Stimulated activated CD4-positive, alpha-beta T cell treated with anti-CD3 and anti-CD28 coated beads, Interleukin-4, amount 100 ng/mL, for 24 hours (primary cell): ENCODE measurements around the gene MTNR1B.

ENCODE experiments used
- DNase-seq: peaks from one replicate; pipeline ENCODE4 v3.0.0-alpha.2; 2020

MTNR1B gene

DNA sequence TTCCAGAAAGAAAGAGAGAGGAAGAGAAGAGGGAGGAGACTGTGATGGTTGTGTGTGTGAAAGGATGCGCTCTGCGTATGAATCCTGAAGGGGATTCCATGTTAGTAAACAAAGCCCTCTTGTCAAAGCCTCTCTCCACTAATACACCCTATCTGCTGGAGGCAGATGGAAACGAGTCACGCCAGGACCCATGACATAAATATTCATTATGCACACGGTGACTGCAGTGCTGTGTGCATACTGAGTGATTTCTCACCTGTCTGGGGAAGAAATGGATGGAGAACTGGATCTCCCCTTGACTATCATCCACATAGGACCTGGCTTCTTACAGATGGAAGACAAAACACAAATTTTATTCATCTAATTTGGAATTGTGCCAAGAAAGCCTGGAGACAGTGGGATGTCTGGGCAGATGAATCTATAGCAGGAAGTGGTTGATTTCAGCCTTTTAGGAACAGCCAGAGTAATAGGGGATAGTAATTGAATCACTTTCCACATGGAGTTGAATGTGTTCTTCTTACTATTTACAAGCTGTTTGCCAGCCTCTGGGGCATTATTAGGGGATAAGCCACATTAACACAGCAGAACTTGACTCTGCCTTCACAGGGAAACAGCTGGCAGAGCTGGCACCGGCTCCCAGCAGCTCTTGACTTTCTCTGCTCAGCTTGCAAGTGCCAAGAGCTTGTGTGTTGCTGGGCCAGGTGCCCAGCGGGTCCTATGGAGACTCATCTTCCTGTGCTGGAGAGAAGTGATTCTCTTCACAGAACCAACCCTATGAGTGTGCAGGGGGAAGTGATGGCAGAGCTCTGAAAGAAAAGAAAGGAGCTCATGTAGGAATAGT lies 9.0 kb downstream of the MTNR1B start:
- DNase-seq = no peak

DNA sequence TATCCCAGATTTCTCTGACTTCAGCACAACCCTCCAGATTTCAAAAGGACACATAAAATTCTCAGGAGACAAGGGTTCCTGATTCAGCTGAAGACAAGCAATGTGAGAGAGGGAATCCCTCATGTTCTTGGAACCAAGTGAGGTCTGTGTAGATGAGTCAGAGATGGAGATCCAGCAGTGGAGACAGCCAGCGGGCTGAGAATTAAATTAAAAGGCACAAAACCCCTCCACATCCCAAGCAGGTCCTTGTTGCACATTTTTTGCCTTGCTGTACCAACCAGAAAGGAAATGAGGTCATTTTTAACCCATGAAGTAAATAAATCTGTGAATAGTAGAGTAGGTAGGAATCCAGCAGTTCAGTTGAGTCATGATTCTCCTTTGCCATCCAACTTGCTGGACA lies 9.7 kb downstream of the MTNR1B start:
- DNase-seq = no peak

DNA sequence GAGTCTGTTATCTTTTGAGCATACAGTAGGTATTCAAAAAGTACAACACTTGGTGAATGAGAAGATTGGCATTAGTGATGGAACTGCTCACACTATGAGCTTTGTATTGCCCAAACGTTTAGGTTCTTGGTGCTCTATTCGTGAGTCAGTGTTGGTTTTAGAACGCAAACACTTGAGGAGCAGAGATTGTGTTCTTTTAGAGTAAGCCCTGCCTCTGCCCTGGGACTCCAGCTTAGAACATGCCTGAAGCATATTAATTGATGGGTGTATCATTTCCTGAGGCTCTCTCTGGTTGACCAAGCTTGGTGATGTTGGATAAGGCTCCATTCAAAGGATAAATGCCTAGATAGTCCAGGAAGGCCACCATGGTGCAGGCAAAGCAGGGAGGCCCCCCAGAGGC lies 10.9 kb downstream of the MTNR1B start:
- DNase-seq = no peak

DNA sequence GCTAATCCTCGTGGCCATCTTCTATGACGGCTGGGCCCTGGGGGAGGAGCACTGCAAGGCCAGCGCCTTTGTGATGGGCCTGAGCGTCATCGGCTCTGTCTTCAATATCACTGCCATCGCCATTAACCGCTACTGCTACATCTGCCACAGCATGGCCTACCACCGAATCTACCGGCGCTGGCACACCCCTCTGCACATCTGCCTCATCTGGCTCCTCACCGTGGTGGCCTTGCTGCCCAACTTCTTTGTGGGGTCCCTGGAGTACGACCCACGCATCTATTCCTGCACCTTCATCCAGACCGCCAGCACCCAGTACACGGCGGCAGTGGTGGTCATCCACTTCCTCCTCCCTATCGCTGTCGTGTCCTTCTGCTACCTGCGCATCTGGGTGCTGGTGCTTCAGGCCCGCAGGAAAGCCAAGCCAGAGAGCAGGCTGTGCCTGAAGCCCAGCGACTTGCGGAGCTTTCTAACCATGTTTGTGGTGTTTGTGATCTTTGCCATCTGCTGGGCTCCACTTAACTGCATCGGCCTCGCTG lies 12.1 kb downstream of the MTNR1B start:
- no peak for DNase-seq

DNA sequence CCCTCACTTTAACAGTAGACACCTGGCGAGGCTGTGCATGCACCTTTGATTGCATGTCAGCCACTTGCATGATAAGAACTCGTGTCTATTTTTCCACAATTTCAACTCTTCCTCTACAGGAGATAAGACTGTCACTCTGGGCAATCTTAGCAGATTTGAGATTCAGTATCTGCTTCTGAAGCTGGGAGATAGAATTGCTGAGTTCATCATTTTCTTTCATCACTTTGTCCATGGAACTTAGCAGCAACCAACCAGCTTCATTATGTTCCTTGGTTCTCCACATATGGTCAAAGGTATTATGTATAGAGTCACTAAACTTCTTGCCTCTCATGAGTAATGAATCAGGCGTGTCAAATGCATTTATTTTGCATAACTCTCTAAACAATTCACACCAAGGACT lies 17.1 kb downstream of the MTNR1B start:
- DNase-seq = no peak

DNA sequence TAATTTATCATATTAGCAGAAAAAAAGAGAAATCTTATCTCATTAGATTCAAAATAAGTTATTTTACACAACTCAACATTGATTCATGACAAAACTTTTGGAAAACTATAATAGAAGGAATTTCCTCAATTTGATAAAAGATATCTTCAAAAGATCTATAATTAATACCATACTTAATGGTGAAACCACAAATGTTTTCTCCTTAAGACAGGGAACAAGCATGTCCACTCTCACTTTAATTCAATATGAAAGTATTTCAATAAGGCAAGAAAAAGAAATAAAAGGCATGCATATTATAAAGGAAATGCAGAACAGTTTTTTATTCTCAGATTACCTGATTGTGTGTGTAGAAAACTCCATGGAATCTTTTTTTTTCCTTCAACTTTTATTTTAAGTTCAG lies 23.6 kb downstream of the MTNR1B start:
- DNase-seq = no peak

DNA sequence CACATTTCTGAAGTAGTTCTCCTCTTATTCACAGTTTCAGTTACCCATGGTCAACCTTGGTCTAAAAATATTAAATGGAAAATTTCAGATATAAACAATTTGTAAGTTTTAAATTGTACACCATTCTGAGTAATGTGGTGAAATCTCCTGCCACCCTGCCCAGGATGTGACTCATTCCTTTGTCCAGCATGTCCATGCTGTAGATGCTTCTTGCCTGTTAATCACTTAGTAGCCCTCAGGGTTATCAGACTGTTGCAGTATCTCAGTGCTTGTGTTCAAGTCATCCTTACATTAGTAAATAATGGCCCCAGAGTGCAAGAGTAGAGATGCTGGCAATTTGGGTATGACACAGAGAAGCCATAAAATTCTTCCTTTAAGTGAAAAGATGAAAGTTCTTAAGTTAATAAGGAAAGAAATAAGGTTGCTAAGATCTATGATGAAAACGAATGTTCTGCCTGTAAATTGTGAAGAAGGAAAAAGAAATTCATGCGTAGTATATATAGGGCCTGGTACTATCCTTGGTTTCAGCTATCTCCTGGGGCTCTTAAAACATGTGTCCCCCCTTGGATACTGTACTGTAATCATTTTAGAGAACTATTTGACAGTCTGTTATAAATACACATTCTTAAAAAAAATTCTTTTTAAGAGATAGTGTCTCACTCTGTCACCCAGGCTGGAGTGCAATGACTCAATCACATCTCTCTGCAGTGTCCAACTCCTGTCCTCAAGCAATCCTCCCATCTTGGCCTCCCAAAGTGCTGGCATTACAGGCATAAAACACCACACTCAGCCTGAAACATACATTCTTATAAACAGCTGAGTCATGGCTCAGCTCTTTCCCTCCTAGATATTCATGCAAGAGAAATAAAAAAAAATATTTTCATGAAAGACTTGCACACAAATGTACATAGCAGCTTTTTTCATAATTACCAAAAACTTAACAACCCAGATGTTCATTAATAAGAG lies 31.3 kb downstream of the MTNR1B start:
- no peak for DNase-seq

DNA sequence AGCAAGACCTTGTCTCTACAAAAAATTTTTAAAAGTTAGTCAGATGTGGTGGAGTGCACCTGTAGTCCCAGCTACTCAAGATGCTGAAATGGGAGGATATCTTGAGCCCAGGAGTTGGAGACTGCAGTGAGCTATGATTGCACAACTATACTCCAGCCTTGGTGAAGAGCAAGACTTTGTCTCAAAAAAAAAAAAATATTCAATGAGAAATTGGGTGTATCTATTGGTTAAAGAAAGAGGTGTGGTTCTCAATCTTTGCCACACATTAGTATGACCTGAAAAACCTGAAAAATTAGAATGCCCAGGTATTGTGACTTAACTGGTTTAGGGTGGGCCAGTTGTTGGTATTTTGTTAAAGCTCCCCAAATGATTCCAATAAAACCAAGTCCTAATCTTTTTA lies 32.4 kb downstream of the MTNR1B start:
- DNase-seq = no peak

DNA sequence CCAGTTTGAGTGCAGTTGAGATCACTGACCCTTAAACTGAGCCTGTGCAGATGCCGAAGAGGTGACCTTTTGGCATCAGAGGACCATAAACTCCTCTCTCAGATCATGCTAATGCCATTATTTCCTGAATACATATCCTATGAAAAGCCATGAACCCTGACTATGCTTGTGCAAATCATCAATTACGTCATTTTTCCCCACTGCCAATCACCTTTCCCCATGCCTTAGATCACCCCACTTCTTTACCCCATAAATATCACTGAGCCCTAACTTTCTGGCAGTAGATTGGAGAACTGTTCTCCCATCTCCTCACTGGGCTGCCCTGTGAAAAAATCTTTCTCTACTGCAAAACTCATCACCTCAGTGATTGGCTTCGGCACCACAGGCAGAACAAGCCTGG lies 32.9 kb downstream of the MTNR1B start:
- no peak for DNase-seq

DNA sequence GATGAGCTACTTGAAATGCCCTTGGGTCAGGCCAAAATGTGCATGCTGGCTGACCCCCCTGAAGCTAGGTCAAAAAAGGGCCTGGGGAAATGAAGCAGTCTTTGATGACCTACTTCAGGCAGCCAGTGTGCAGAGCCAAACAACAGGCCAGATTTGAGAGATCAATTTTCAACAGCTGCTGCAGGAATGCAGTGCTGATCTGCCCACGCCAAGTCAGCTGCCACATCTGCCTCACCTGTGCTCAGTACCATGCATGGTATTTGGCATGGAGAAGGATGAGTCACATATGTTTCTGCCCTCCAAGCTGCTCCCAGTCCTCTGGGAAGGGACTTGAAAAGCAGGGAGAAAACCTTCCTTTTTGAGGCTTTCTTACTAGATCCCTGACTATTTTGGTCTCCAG lies 35.8 kb downstream of the MTNR1B start:
- no peak for DNase-seq

DNA sequence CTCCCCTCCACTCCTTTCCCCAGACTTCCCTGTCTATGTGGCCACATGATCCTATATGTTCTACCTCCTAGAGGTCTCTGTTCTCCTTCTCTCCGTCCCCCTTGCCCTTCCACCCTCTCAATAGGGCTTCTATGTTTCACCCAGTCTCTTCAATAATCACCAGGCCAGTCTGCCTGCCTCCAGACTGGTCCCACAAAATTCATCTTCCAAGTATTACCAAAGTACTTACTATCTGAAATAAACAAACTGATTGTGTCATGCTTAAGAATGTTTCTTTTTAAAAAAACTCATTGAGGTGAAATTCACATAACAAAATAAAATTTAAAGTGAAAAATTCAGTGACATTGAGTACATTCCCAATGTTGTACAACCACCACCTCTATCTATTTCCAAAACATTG lies 44.2 kb downstream of the MTNR1B start:
- DNase-seq = no peak

DNA sequence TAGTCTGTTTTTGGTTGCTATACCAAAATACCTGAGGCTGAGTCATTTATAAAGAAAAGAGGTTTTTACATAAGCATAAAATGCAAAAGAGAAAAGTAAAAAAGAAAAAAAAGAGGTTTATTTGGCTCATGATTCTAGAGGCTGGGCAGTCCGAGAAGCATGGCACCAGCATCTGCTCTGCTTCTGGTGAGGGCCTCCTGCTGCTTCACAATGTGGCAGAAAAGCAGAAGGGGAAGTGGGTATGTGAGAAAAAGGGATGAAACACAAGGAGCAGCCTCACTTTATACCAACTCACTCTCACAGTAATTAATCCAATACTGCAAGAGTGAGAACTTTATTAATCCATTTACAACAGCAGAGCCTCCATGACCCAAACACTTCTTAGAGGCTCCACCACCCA lies 47.1 kb downstream of the MTNR1B start:
- no peak for DNase-seq

DNA sequence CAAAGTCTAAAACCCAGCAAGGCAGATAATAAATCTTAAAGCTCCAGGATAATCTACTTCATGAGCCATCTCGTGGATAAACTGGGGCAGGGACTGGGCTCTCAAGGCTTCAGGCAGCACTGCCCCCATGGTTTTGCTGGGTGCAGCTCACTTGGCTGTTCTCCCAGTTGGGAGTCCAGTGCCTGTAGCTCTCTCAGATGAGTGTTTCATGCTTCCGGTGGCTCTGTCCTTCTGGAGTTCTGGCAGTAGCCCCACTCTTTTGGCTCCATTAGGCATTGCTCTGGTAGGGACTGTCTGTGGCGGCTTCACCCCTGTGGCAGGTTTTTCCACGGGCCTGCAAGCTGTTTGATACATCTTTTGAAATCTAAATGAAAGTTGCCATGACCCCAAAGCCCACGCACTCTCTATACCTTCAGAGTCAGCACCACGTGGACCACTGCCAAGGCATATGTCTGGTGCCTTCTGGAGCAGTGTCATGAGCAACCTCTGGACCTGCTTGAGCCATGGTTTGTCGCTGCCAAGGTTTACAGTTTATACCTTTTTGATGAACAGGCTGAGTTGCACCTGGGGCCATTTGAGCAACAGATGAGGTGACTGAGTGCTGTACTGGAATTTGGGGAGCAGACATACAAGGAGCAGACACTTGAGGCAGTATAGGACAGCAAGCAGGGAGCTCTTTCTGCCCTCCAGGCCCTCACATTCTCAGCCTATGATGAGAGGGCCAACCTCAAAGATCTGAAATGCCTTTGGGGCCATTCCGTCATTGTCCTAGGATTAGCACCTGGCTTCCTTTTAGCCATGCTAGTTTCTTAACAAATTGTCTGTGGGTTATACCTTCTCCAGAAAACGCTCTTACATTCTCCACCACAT lies 48.6 kb downstream of the MTNR1B start:
- no peak for DNase-seq

DNA sequence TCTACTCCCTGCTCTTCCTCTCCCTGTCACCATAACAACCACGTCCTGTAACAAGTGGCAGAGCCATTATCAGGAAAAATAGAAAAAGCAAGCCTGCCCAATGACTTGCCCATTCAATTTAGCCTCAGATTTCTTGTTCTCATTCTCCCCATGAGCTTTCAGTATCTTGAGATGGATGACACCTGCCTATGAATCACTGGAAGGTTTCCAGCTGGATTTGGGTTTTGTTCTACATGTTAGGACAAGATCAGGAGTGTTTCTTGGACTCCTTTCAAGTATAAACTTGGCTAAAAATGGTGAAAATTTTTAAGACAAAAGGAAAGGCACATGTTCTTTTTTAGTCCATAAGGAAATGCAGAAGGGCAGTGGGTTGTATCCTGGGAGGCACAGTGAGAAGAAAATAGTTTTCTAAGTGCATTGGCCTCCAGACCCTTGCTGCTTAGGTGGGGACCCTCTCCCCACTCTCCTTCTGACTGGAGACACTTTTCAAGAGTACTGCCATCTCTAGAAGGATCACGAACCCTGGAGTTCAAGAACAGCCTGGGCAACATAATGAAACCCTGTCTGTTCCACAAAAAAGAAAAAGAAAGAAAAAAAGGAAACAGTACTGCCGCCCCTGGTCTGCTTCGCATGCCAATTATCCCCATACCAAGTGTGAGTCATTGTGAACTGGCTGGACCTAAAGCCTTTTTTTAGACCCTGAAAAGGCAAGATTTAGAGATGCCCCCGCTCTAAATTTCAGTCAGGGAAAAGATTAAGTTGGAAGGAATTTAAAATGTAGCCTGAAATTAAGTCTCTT lies 51.0 kb downstream of the MTNR1B start:
- DNase-seq = no peak

DNA sequence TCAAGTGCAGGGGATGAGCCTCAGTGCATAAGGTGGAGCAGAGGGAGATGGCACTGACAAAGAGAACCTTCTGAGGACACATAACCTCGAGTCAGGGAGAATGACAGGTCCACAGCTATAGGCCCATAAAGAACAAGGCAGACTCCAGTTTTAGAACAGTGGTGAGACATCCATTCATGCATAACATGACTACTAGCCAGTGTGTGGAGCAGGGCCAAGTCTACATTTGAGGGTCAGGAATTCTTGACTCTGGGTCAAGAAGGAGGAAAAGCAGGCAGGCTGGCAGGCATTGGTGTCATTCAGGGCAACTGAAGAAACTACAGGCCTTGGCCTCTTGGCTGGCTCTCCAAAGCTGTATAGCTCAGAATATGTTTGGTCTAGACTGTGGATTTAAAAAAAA lies 54.9 kb downstream of the MTNR1B start:
- no peak for DNase-seq

DNA sequence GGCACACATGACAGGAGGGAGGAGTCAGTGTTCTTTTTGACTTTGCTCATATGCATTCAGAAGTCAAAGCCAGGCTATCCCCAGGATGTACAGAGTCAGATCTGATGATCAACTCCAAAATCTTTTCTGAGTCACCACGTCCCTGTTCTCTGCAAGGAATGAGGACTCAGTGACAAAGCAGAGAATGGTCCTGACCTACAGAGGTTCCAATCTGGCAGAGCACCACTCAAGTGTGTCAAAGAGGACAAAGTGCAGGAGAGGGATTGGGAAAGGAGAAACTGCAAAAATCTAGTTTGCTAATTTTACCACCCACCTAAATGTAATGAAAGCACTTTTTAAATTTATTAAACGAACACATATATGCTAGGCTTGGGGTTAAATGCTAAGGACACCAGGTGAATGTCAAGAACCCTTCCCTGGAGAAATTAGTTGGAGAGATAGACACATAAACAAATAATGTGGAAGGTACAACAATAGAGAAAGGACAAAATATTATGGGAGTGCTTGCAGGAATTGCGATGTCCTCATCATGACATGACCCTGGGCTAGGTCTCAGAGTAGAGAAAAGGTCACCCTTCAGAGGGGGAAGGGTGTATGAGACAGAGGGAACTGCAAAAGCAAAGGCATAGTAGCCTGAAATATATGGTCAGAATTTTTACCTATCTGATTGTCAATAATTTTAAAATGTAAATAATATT lies 56.3 kb downstream of the MTNR1B start:
- no peak for DNase-seq

DNA sequence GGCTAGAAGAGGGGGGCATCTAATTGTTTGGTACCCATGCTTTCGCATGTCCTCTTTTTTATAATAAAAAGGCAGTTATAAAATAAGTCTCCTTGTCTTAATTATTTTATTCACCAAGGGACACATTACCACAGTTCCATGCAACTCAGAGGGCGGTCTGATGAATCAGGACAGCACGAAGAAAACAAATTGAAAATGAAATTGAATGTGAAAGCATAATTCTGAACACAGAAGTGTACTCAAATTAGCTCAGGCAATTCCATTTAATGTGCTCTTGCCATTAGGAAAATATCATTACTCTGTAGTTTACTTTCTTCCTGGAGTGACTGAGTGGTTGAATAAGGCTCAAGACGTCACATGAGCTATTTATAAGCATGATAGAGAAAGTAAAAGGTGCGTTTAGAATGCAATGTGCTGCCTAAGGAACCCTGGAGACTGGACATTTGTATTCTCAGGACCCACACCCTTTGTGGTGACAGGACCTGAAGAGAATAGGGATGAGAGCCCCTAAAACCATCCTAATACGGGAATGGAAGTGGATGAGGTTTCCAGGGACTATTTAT lies 59.6 kb downstream of the MTNR1B start:
- DNase-seq = no peak

DNA sequence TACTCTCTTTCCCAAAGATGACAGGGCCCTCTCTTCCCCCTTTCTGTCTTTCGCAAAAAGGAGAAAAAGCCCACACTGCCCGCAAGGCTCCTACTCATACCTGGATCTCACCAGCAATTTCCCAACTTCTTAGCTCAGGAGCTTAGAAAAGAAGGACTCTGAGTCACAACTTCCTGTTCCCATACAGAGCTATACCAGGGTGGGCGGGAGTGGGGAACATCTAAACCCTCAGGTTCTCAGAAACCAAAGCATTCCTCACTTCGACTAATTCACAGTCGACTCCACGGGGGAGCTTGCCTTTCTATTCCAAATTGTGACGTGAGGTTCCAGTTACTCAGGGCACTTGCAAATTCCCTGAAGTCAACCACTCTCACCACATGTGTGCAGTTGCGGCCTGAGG lies 61.9 kb downstream of the MTNR1B start:
- DNase-seq = no peak
